ENCODE data around the gene MYO3A.
"Not testable (repeated sequence)": the region's sequence is repeated elsewhere in the genome, so short reads cannot be mapped to it uniquely, and the experiment has no call there.

MYO3A gene

GRCh38 chr10:26095781-26096180 lies 161.8 kb downstream of the MYO3A start:
- Histone ChIP-seq H3K9me3 (replicated peaks; ENCODE audit: insufficient read depth, low read length) (no peaks in the 10 kb centered on the region), H3K4me1 (ENCODE audit: low read length) (no peaks in the 10 kb centered on the region), H3K4me2 (ENCODE audit: low read depth, low read length) (no peak overlapping the region), H3F3A (ENCODE audit: insufficient read depth, low read length) (no peaks in the 10 kb centered on the region), H2AFZ (ENCODE audit: low read length) (no peak overlapping the region), H3K9ac (ENCODE audit: low read length) (no peak overlapping the region), H3K9me2 (replicated peaks; ENCODE audit: insufficient read depth, low read length) (no peaks in the 10 kb centered on the region), H4K20me1 (ENCODE audit: insufficient read depth, low read length) (no peaks in the 10 kb centered on the region), H3K36me3 (replicated peaks; ENCODE audit: insufficient read depth, low read length) (no peaks in the 10 kb centered on the region), H3K79me2 (ENCODE audit: low read length) (no peaks in the 10 kb centered on the region), H3K27me3 (replicated peaks; ENCODE audit: insufficient read depth, low read length) (no peaks in the 10 kb centered on the region), H3K27ac (ENCODE audit: low read length) (no peak overlapping the region), H3K4me3 (ENCODE audit: low read length) (no peak overlapping the region)
- DNase-seq = no peak
- TF ChIP-seq CTCF (IDR thresholded peaks at IDR 0.05; ENCODE audit: low read length) (no peak), EZH2 (optimal IDR thresholded peaks at IDR 0.05; ENCODE audit: low read depth, low read length) (no peak)

DNA sequence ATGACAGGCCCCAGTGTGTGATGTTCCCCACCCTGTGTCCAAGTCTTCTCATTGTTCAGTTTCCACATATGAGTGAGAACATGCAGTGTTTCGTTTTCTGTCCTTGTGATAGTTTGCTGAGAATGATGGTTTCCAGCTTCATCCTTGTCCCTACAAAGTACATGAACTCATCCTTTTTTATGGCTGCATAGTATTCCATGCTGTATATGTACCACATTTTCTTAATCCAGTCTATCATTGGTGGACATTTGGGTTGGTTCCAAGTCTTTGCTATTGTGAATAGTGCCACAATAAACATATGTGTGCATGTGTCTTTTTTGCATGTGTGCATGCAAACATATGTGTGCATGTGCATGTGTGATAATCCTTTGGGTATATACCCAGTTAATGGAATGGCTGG lies 163.5 kb downstream of the MYO3A start:
- H3K27me3 ChIP-seq (replicated peaks; ENCODE audit: insufficient read depth, low read length); H3K4me1 ChIP-seq (ENCODE audit: low read length); H3K4me2 ChIP-seq (ENCODE audit: low read depth, low read length); H3K9me2 ChIP-seq (replicated peaks; ENCODE audit: insufficient read depth, low read length); H3K4me3 ChIP-seq (ENCODE audit: low read length); H3K36me3 ChIP-seq (replicated peaks; ENCODE audit: insufficient read depth, low read length); H2AFZ ChIP-seq (ENCODE audit: low read length); H3F3A ChIP-seq (ENCODE audit: insufficient read depth, low read length); H3K9ac ChIP-seq (ENCODE audit: low read length); H3K27ac ChIP-seq (ENCODE audit: low read length); H3K79me2 ChIP-seq (ENCODE audit: low read length); H3K9me3 ChIP-seq (replicated peaks; ENCODE audit: insufficient read depth, low read length); H4K20me1 ChIP-seq (ENCODE audit: insufficient read depth, low read length); DNase-seq: not testable (repeated sequence)

- Histone ChIP-seq H3K27me3 (replicated peaks; ENCODE audit: insufficient read depth, low read length) (no peaks in the 10 kb centered on the region), H3K4me2 (ENCODE audit: low read depth, low read length) (no peak overlapping the region), H3F3A (ENCODE audit: insufficient read depth, low read length) (no peaks in the 10 kb centered on the region), H3K4me1 (ENCODE audit: low read length) (no peaks in the 10 kb centered on the region), H3K9ac (ENCODE audit: low read length) (no peak overlapping the region), H3K9me3 (replicated peaks; ENCODE audit: insufficient read depth, low read length) (no peaks in the 10 kb centered on the region), H2AFZ (ENCODE audit: low read length) (no peak overlapping the region), H3K9me2 (replicated peaks; ENCODE audit: insufficient read depth, low read length) (no peaks in the 10 kb centered on the region), H3K27ac (ENCODE audit: low read length) (no peak overlapping the region), H4K20me1 (ENCODE audit: insufficient read depth, low read length) (no peaks in the 10 kb centered on the region), H3K4me3 (ENCODE audit: low read length) (no peak overlapping the region), H3K36me3 (replicated peaks; ENCODE audit: insufficient read depth, low read length) (no peaks in the 10 kb centered on the region), H3K79me2 (ENCODE audit: low read length) (no peaks in the 10 kb centered on the region)
- TF ChIP-seq EZH2 (optimal IDR thresholded peaks at IDR 0.05; ENCODE audit: low read depth, low read length) (no peak), EZH2phosphoT487 (IDR thresholded peaks at IDR 0.05; ENCODE audit: low read length) (no peak), CTCF (IDR thresholded peaks at IDR 0.05; ENCODE audit: low read length) (no peak)
- DNase-seq = no peak
Measured at GRCh38 chr10:26112532-26112931, 178.5 kb downstream of the MYO3A start.

DNA sequence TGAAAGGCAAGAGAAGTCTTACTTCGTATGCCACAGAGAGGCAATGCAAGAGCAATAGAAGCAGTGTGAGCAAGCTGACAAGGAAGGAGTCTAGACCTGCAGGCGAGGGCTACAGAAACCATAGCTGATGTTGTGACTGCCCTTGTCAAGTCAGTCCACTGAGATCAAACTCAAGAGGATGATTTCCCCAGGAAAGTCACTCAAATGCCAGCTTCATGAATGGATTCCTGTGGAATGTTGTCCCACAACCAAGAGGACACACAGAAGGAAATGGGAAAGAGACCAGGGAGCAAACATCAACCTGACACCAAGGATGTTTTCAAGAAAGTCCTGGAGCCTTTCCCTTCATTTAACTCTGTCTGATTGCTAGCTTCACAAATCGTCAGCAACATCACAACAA lies 204.6 kb downstream of the MYO3A start:
- no peaks in the 10 kb centered on the region for H3K79me2 ChIP-seq (ENCODE audit: low read length)
- no peak overlapping the region for H3K27ac ChIP-seq (ENCODE audit: low read length)

More for the DNA sequence above, 204.6 kb downstream of the MYO3A start:
- no peaks in the 10 kb centered on the region for H3F3A ChIP-seq (ENCODE audit: insufficient read depth, low read length)
- no peaks in the 10 kb centered on the region for H3K9me3 ChIP-seq (replicated peaks; ENCODE audit: insufficient read depth, low read length)
- no peak overlapping the region for H3K9ac ChIP-seq (ENCODE audit: low read length)
- H2AFZ ChIP-seq (ENCODE audit: low read length) = no peak overlapping the region
- TF ChIP-seq CTCF (IDR thresholded peaks at IDR 0.05; ENCODE audit: low read length) = no peak
- no peaks in the 10 kb centered on the region for H3K27me3 ChIP-seq (replicated peaks; ENCODE audit: insufficient read depth, low read length)
- H3K36me3 ChIP-seq (replicated peaks; ENCODE audit: insufficient read depth, low read length) = no peaks in the 10 kb centered on the region
- DNase-seq = no peak
- H3K4me2 ChIP-seq (ENCODE audit: low read depth, low read length) = no peak overlapping the region
- no peaks in the 10 kb centered on the region for H4K20me1 ChIP-seq (ENCODE audit: insufficient read depth, low read length)
- H3K4me3 ChIP-seq (ENCODE audit: low read length) = no peak overlapping the region
- H3K9me2 ChIP-seq (replicated peaks; ENCODE audit: insufficient read depth, low read length) = no peaks in the 10 kb centered on the region
- H3K4me1 ChIP-seq (ENCODE audit: low read length) = no peaks in the 10 kb centered on the region

All from MM.1S (cell line).